H1 (cell line): Measurements from ENCODE around the gene MTX3. TPM values are rescaled to one million over a fixed set of nuclear protein-coding genes. Genes with fewer than 3 reads are reported as not detected.

ENCODE experiments used
- EP300 ChIP-seq, 2 experiments: IDR thresholded peaks; 1 replicate in 1 of 2; 2 replicates in 1 of 2; pipeline ENCODE4 v1.6.1; 2011 to 2012; ENCODE audit warnings: low read depth in 2 of 2, low read length in 2 of 2, mild to moderate bottlenecking in 2 of 2, borderline replicate concordance in 1 of 2, inconsistent platforms in 1 of 2, moderate library complexity in 1 of 2
- GABPA ChIP-seq: IDR thresholded peaks from 2 replicates; pipeline ENCODE4 v1.6.1; 2011; ENCODE audit warnings: mild to moderate bottlenecking, low read length, moderate library complexity, borderline replicate concordance; ENCODE audit not compliant: insufficient read depth
- POU5F1 ChIP-seq: IDR thresholded peaks from 2 replicates; pipeline ENCODE4 v1.6.1; 2011; ENCODE audit warnings: low read depth, mild to moderate bottlenecking, low read length, moderate library complexity
- RNF2 ChIP-seq: fragments of 200-900, 300-1000 bp; sonication (generic); IDR thresholded peaks from 2 replicates; pipeline ENCODE4 v1.7.1; 2016; ENCODE audit warnings: borderline replicate concordance, low read depth, mild to moderate bottlenecking, antibody characterized with exemption, low read length; ENCODE audit not compliant: poor library complexity, severe bottlenecking; ENCODE audit errors: missing control alignments
- SAP30 ChIP-seq: fragments of 300-600 bp; sonication (generic); IDR thresholded peaks from 2 replicates; pipeline ENCODE4 v1.7.1; 2012; ENCODE audit warnings: low read length, moderate library complexity, mild to moderate bottlenecking, inconsistent platforms; ENCODE audit not compliant: insufficient read depth, insufficient replicate concordance
- SP2 ChIP-seq: IDR thresholded peaks from 2 replicates; pipeline ENCODE4 v1.6.1; 2012; ENCODE audit warnings: mild to moderate bottlenecking, low read length, inconsistent platforms
- SUZ12 ChIP-seq: fragments of 200-600 bp; sonication (generic); IDR thresholded peaks from 2 replicates; pipeline ENCODE4 v1.6.1; 2012; ENCODE audit warnings: mild to moderate bottlenecking, inconsistent platforms, low read length, moderate library complexity, mixed read lengths
- polyA plus RNA-seq, 7 experiments: library from polyadenylated mRNA; depleted of rRNA in 3 of 7; stranded (reverse) in 5 of 7; unstranded in 2 of 7; fragments of >200 nt in 5 of 7; fragments of 200-250 nt in 2 of 7; gene quantifications; 1 replicate in 5 of 7; 2 replicates in 1 of 7; 4 replicates in 1 of 7; pipeline versions ENCODE4 v1.2.1 to v1.2.3, GENCODE V29; 2011 to 2013; ENCODE audit warnings: missing spikeins in 2 of 7, mixed read lengths in 2 of 7
- total RNA-seq: library from RNA; stranded (reverse); fragmentation: NEBNext Ultra II Directional; extraction: Animal tissue kit (Norgen Biotek cat#: 25700); gene quantifications from 2 replicates; pipeline ENCODE4 v1.2.1, GENCODE V29; 2021
- TF ChIP-seq, protein P1 (sequence below): fragments of 300-600 bp; sonication (generic); IDR thresholded peaks from 2 replicates; pipeline ENCODE4 v1.7.1; 2012; ENCODE audit warnings: low read length, moderate library complexity, mild to moderate bottlenecking, inconsistent platforms; ENCODE audit not compliant: insufficient replicate concordance
- TF ChIP-seq, protein P2 (sequence below): IDR thresholded peaks from 2 replicates; pipeline ENCODE4 v1.6.1; 2012; ENCODE audit warnings: low read length, inconsistent platforms

The MTX3 gene
- total and polyA plus RNA-seq, 2 of the 8 experiments (the other 6 are each of a cell fraction or from before 2014, with no cell fraction given): 9.4 to 28.8 TPM

DNA sequence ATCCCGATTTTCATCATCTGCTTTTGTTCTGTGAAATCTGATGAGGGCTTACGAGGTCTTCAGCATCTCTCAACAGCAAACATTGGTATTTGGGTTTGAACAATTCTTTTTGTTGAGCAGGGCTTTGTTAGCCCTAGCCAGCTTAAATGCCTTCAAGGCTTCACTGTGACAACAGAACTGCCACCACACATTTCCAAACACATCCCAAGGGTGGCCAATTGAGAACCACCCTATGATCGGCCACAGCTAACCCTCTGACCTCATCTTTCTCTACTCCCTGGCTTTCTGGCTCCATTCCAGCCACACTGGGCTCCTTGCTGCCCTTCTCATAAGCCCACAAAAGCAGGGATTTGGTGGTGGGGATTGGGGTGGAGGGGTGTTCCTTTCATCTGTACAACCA, 17.6 kb downstream of the MTX3 start (continued):
- TF ChIP-seq, protein P1, sequence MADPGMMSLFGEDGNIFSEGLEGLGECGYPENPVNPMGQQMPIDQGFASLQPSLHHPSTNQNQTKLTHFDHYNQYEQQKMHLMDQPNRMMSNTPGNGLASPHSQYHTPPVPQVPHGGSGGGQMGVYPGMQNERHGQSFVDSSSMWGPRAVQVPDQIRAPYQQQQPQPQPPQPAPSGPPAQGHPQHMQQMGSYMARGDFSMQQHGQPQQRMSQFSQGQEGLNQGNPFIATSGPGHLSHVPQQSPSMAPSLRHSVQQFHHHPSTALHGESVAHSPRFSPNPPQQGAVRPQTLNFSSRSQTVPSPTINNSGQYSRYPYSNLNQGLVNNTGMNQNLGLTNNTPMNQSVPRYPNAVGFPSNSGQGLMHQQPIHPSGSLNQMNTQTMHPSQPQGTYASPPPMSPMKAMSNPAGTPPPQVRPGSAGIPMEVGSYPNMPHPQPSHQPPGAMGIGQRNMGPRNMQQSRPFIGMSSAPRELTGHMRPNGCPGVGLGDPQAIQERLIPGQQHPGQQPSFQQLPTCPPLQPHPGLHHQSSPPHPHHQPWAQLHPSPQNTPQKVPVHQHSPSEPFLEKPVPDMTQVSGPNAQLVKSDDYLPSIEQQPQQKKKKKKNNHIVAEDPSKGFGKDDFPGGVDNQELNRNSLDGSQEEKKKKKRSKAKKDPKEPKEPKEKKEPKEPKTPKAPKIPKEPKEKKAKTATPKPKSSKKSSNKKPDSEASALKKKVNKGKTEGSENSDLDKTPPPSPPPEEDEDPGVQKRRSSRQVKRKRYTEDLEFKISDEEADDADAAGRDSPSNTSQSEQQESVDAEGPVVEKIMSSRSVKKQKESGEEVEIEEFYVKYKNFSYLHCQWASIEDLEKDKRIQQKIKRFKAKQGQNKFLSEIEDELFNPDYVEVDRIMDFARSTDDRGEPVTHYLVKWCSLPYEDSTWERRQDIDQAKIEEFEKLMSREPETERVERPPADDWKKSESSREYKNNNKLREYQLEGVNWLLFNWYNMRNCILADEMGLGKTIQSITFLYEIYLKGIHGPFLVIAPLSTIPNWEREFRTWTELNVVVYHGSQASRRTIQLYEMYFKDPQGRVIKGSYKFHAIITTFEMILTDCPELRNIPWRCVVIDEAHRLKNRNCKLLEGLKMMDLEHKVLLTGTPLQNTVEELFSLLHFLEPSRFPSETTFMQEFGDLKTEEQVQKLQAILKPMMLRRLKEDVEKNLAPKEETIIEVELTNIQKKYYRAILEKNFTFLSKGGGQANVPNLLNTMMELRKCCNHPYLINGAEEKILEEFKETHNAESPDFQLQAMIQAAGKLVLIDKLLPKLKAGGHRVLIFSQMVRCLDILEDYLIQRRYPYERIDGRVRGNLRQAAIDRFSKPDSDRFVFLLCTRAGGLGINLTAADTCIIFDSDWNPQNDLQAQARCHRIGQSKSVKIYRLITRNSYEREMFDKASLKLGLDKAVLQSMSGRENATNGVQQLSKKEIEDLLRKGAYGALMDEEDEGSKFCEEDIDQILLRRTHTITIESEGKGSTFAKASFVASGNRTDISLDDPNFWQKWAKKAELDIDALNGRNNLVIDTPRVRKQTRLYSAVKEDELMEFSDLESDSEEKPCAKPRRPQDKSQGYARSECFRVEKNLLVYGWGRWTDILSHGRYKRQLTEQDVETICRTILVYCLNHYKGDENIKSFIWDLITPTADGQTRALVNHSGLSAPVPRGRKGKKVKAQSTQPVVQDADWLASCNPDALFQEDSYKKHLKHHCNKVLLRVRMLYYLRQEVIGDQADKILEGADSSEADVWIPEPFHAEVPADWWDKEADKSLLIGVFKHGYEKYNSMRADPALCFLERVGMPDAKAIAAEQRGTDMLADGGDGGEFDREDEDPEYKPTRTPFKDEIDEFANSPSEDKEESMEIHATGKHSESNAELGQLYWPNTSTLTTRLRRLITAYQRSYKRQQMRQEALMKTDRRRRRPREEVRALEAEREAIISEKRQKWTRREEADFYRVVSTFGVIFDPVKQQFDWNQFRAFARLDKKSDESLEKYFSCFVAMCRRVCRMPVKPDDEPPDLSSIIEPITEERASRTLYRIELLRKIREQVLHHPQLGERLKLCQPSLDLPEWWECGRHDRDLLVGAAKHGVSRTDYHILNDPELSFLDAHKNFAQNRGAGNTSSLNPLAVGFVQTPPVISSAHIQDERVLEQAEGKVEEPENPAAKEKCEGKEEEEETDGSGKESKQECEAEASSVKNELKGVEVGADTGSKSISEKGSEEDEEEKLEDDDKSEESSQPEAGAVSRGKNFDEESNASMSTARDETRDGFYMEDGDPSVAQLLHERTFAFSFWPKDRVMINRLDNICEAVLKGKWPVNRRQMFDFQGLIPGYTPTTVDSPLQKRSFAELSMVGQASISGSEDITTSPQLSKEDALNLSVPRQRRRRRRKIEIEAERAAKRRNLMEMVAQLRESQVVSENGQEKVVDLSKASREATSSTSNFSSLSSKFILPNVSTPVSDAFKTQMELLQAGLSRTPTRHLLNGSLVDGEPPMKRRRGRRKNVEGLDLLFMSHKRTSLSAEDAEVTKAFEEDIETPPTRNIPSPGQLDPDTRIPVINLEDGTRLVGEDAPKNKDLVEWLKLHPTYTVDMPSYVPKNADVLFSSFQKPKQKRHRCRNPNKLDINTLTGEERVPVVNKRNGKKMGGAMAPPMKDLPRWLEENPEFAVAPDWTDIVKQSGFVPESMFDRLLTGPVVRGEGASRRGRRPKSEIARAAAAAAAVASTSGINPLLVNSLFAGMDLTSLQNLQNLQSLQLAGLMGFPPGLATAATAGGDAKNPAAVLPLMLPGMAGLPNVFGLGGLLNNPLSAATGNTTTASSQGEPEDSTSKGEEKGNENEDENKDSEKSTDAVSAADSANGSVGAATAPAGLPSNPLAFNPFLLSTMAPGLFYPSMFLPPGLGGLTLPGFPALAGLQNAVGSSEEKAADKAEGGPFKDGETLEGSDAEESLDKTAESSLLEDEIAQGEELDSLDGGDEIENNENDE: no peak
- TF ChIP-seq GABPA: no peak
- TF ChIP-seq SAP30: no peak
- TF ChIP-seq POU5F1: no peak
- TF ChIP-seq RNF2: no peak
- TF ChIP-seq SUZ12: no peak
- no peak for TF ChIP-seq SP2
- TF ChIP-seq, protein P2, sequence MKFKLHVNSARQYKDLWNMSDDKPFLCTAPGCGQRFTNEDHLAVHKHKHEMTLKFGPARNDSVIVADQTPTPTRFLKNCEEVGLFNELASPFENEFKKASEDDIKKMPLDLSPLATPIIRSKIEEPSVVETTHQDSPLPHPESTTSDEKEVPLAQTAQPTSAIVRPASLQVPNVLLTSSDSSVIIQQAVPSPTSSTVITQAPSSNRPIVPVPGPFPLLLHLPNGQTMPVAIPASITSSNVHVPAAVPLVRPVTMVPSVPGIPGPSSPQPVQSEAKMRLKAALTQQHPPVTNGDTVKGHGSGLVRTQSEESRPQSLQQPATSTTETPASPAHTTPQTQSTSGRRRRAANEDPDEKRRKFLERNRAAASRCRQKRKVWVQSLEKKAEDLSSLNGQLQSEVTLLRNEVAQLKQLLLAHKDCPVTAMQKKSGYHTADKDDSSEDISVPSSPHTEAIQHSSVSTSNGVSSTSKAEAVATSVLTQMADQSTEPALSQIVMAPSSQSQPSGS: no peak
- TF ChIP-seq EP300 (IDR thresholded peaks at IDR 0.05; ENCODE audit: borderline replicate concordance in 1 of 2, low read depth in 2 of 2, low read length in 2 of 2): no peak
